ENCODE results near the gene ARID1B.

ARID1B gene

GRCh38 chr6:156774863-156775405, 2.2 kb upstream of the ARID1B start:
- DNase-seq, result no peak

DNA sequence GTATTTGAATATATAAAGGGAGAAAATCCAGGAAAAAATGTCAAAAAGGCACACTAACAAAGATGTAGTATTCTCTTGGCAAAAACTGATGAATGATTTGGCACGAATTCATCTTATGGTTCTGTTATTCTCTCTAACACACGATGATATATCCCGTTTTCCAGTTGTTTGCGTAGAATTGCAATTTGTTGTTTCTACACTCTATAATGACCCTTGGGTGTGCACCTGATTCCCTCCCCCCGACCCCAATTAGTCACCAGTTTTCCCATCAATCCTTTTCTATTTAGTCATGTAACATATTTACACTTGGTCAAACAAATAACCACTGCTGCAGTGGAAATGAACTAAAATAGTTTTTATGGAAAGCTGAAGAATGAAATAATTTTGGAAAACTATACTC, 1.5 kb upstream of the ARID1B start:
- DNase-seq, result no peak

- no peak for DNase-seq
Observed at GRCh38 chr6:156776470-156776839, 723 bp upstream of the ARID1B start.

DNA sequence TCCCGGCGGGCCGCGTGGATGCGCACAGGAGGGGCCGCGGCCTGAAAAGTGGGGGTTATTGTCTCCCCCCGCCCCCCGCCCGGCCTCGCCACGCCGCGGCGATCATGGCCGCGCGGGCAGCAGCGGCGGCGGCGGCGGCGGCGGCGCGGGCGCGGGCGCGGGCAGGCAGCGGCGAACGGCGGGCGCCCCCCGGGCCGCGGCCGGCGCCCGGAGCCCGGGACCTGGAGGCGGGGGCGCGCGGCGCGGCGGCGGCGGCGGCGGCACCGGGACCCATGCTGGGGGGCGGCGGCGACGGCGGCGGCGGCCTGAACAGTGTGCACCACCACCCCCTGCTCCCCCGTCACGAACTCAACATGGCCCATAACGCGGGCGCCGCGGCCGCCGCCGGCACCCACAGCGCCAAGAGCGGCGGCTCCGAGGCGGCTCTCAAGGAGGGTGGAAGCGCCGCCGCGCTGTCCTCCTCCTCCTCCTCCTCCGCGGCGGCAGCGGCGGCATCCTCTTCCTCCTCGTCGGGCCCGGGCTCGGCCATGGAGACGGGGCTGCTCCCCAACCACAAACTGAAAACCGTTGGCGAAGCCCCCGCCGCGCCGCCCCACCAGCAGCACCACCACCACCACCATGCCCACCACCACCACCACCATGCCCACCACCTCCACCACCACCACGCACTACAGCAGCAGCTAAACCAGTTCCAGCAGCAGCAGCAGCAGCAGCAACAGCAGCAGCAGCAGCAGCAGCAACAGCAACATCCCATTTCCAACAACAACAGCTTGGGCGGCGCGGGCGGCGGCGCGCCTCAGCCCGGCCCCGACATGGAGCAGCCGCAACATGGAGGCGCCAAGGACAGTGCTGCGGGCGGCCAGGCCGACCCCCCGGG, 637 bp downstream of the ARID1B start:
- no peak for DNase-seq

GRCh38 chr6:156778454-156779205, 1.5 kb downstream of the ARID1B start:
- DNase-seq, result no peak

DNA sequence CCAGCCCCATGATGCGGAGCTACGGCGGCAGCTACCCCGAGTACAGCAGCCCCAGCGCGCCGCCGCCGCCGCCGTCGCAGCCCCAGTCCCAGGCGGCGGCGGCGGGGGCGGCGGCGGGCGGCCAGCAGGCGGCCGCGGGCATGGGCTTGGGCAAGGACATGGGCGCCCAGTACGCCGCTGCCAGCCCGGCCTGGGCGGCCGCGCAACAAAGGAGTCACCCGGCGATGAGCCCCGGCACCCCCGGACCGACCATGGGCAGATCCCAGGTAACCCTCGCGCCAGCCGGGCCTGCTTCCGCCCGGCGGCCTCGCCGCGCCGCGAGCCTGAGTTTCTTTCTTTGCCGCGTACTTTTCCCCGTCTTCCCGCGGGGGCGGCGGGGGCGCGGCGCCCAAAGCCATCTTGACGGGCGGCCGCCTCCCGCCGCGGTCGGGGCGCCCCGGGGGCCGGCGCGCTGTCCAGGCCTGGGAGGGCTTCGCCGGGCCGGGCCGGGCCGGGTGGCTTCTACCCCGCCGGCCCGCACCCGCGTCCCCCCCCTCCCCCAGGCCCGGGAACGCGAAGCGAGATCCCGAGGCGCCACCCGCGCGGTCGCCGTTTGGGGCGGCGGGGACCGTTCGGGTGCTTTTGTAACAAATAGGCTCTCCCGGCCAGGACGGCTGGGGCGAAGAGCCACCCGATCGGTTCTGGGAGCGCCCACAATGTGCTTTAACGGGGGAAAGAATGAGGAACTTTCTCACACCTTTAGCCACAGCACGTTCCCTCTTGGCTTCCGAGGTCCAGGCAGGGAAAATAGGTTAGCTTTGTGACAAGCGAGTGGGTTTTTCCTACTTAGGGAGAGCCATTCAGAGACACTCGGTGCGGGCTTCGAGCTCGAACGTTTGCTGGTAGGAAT, 2.3 kb downstream of the ARID1B start:
- no peak for DNase-seq

DNA sequence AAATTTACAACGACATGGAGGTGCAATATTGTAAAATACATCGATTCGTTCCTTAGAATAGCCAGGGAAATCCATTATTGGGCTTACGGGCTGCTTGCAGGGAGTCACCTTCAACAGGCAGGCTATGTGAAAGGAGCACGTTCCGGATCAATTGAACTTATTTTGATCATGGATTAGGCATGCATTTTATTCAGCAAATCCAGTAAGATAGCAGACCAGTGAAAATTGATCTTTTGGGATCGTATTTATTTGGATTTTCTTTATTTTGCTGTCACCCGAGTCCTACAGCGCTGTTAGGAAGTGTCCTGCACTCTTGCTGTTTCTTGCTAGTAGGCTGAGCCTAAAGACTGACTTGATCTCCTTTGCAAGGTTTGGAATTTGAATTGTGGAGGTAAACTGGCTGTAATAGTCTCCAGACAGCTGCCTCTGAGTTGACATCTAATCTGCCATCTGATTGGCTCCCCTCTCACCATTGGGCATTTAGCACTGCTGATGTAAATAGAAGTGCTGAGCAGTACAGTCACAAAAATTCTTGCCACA, 3.0 kb downstream of the ARID1B start:
- peak; percentile 57 for DNase-seq

- DNase-seq, result no peak
Observed at GRCh38 chr6:156780962-156781853, 4.0 kb downstream of the ARID1B start.

GRCh38 chr6:156781861-156782631, 4.9 kb downstream of the ARID1B start:
- DNase-seq, result no peak

GRCh38 chr6:156782691-156783320, 5.6 kb downstream of the ARID1B start:
- no peak for DNase-seq

DNA sequence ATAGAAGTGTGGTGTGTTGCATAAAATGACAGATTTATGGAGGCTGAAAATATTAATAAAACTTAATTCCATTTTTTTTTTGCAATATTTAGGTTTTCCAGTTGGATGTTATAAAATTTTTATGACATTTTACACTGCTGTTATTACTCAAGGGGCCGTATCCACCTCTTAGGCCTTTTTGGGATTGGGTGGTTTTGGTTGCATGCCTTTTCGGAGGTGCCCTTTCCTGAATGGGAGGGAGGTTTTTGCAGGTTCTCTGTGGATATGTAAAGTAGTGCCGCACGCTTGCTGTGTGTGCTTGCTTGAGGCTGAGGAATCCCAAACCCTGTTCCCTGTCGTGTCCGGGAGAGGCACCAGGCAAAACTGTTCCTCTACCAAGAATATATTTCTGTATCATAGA, 6.8 kb downstream of the ARID1B start:
- no peak for DNase-seq

DNA sequence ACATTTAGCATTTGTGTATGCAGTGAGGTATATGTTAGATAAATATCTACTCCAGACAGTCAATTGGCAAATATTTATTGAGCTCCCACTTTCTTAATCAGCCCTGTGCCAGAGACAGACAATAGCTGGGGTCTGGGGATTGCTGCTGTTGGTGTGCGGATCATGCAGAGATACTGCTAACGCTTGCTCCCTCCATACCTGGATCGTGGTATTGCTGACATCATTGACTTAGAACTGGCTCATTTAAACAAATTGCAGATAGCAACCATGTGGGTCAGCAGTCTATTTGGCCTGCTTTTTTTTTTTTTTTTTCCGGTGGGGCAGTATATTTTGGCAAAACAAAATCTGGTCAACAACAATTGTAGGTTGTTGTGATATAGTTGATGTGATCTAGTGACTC, 9.5 kb downstream of the ARID1B start:
- DNase-seq, result no peak

DNA sequence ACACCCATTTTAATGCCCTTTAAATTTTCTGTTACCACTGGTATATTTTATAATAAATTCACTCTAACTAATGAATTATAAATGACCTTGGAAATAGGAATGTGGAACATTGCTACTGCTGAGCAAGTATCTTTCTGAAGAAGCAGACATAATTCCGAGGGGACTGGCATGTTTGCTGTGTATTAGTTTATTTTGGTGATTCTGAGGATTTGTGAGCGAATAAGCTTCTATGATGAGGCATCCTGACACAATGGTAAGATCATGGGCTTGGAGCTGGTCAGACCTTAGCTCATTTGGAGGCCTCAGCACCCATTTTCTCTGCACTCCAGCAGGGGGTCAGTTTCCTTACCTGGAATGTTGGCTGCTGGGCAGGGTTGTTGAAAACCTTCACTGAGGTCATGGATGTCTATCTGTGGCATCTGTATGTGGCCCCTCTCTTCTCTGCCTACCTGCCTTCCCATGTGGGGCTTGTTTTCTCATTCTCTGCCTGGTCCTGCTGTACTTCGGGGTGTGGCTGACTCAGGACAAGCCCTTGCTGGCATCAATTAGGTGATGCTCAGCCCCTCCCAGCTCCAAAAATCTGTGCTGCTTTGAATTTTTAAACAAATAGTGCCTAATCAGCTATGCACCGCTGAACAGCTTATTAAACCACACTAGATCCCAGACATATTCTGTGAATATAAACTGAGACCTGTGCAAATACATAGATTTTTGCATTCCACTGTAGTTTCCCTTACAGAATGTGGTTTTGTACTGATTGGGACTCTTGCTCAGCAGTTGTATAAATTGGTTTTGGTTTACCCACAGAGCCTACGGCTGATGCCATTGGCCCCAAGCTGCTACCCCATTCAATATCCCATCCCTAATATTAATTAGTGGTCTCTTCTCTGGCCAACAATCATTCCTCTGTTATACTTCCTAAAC, 10.7 kb downstream of the ARID1B start:
- DNase-seq, result no peak

- DNase-seq, result no peak
Observed at GRCh38 chr6:156789081-156789943, 12.1 kb downstream of the ARID1B start.

DNA sequence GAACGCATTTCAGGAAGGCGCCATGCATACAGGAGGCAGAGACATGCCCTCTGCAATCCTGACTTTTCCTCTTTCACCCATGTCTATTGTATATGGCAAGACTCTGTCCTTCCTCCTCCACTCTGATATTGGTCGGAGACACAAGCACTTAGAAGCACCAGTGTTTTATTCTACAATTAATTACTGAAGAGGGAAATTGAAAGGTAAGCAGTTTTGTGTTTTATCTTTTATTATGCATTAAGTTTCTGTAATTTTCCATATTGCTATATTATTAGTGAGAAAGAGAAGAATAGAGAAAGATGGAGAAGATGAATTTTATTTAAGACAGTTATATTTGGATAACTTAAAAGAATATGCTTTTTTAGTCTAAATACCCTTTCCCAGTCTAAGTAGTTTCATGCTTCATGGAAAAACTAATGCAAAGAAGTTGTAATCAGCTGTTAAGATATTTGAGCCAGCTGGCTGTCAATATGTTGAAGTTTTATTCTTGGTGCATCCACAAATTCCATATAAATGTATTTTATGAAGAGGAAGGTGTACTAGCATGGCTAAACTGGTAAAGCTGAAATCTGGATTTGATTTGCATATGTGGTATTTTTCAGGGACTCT, 13.6 kb downstream of the ARID1B start:
- DNase-seq, result no peak

DNA sequence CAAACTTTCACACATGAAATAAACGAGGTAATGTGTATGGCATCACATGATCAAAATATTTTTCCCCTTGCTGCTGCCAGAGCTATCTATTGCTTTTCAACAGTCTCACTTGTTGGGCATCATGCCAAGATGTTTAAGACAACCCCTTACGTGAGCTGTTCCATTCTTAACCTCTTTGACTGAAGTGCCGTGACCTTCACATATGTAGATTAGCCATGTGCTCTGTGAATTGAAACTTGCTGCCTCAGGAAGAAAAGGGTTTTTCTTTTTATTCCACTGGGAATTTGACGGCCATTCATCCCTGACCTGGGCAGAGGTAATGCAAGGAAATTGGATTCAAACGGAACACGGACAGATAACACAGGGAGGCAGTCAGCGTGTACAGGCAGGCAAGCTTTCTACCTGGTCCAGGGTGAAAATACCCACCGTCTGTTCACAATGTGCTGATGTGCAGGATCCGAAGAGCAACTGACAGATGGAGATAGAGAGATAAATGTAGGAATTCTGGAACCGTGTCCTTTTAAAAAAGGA, 14.2 kb downstream of the ARID1B start:
- DNase-seq, result peak; percentile 70

DNA sequence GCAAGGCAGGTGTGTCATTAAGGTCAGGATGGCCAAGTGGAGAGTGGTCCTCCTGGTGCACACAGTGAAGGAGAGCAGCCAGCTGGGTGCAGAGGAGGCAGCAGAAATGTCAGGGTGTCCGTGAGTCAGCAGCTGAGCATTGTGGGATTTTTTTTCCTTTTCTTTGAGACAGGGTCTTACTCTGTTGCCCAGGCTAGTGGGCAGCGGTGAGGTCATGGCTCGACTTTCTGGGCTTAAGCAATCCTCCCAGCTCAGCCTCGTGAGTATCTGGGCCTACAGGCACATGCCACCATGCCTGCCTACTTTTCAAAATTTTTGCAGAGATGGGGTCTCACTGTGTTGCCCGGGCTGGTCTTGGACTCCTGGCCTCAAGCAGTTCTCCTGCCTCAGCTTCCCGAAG, 16.0 kb downstream of the ARID1B start:
- DNase-seq, result no peak
